K562 (cell line): ENCODE measurements around the gene TMEM129. TPM values are rescaled to one million over a fixed set of nuclear protein-coding genes. Genes with fewer than 3 reads are reported as not detected.
A peak's percentile ranks its signal among the peaks of the same experiment; 100 is the strongest.

Source experiments
- BDP1 ChIP-seq: IDR thresholded peaks from 3 replicates; pipeline ENCODE4 v1.6.1; 2011; ENCODE audit not compliant: insufficient read length, insufficient read depth
- BRF1 ChIP-seq: IDR thresholded peaks from 3 replicates; pipeline ENCODE4 v1.6.1; 2011; ENCODE audit warnings: borderline replicate concordance, mild to moderate bottlenecking; ENCODE audit not compliant: insufficient read length; ENCODE audit errors: extremely low read depth
- CEBPZ ChIP-seq: fragments of 150-350 bp; IDR thresholded peaks from 2 replicates; pipeline ENCODE4 v1.6.1; 2014; ENCODE audit warnings: low read depth, mild to moderate bottlenecking, low read length, borderline replicate concordance
- CREB5 ChIP-seq: fragments of 250-450 bp; sonication (Bioruptor Pico); IDR thresholded peaks from 2 replicates; pipeline ENCODE4 v1.5.0; 2020; ENCODE audit warnings: mild to moderate bottlenecking
- ETV1 ChIP-seq: fragments of 450-650 bp; conservative IDR thresholded peaks from 2 replicates; pipeline ENCODE4 v1.6.1; 2016; ENCODE audit warnings: missing genetic modification characterization, control low read depth, low read depth, missing compliant biosample characterization
- KDM5B ChIP-seq: fragments of 200-600 bp; sonication (generic); IDR thresholded peaks from 2 replicates; pipeline ENCODE4 v1.6.1; 2012; ENCODE audit warnings: low read depth, mild to moderate bottlenecking, moderate library complexity, low read length, control low read depth, inconsistent platforms; ENCODE audit not compliant: insufficient replicate concordance
- MAX ChIP-seq: sonication (generic); formaldehyde crosslinking; IDR thresholded peaks from 2 replicates; pipeline ENCODE4 v1.9.0; 2022; ENCODE audit warnings: mild to moderate bottlenecking, missing genetic modification reagents
- NFIC ChIP-seq: fragments of 450-650 bp; IDR thresholded peaks from 2 replicates; pipeline ENCODE4 v1.6.1; 2017; ENCODE audit warnings: mild to moderate bottlenecking, inconsistent platforms
- TGIF2 ChIP-seq: sonication (generic); formaldehyde crosslinking; IDR thresholded peaks from 2 replicates; pipeline ENCODE4 v1.8.1; 2022; ENCODE audit warnings: mild to moderate bottlenecking, missing genetic modification reagents, moderate library complexity
- THRAP3 ChIP-seq: fragments of 450-650 bp; IDR thresholded peaks from 2 replicates; pipeline ENCODE4 v1.6.1; 2016; ENCODE audit warnings: mild to moderate bottlenecking, inconsistent platforms, borderline replicate concordance
- ZNF280B ChIP-seq: fragments of 250-450 bp; sonication (Bioruptor Pico); IDR thresholded peaks from 2 replicates; pipeline ENCODE4 v1.5.1; 2021; ENCODE audit warnings: mild to moderate bottlenecking
- ZNF407 ChIP-seq: fragments of 450-650 bp; IDR thresholded peaks from 2 replicates; pipeline ENCODE4 v1.6.1; 2016; ENCODE audit warnings: low read depth
- polyA plus RNA-seq, 8 experiments: library from polyadenylated mRNA; depleted of rRNA in 4 of 8; stranded (reverse) in 5 of 8; unstranded in 3 of 8; fragments of >200 nt; fragmentation: Nextera tagmentation in 2 of 8; fragmentation: Illumina TruSeq in 1 of 8; extraction: Ambion mirVana in 2 of 8; extraction: Trizol in 1 of 8; gene quantifications; 2 replicates each; pipeline versions ENCODE4 v1.2.1 to v1.2.3, GENCODE V29; 2011 to 2014; ENCODE audit warnings: inconsistent platforms in 1 of 8, missing spikeins in 1 of 8
- total RNA-seq, 7 experiments: library from RNA; depleted of rRNA in 6 of 7; stranded (reverse); fragments of >200 nt in 6 of 7; fragmentation: Illumina TruSeq in 2 of 7; extraction: Trizol in 2 of 7; gene quantifications; 2 replicates each; pipeline versions ENCODE4 v1.2.1 to v1.2.3, GENCODE V29; 2011 to 2021; ENCODE audit warnings: low replicate concordance in 1 of 7

The TMEM129 gene
- total and polyA plus RNA-seq, 9 of the 15 experiments (the other 6 are each of a cell fraction or from before 2014, with no cell fraction given), result 0.34 to 47.2 (median 18.8) TPM

GRCh38 chr4:1711571-1712215 lies 9.4 kb downstream of the TMEM129 start (continued):
- TF ChIP-seq CEBPZ, result no peak
- TF ChIP-seq ETV1, result peak; percentile 49
- no peak for TF ChIP-seq CREB5 (CRISPR knock-in tag)
- TF ChIP-seq TGIF2 (CRISPR knock-in tag), result peak; percentile 76; the same call in 1 of the 2 replicates
- no peak for TF ChIP-seq THRAP3
- no peak for TF ChIP-seq NFIC
- TF ChIP-seq KDM5B, result peak; percentile 80
- peak; percentile 68 for TF ChIP-seq MAX (CRISPR knock-in tag)
- TF ChIP-seq BDP1, result no peak
- TF ChIP-seq BRF1, result no peak
- TF ChIP-seq ZNF407, result no peak
- TF ChIP-seq ZNF280B (CRISPR knock-in tag), result no peak
